HCT116 (cell line): ENCODE measurements around the gene LRRC71.

Source experiments
- EGR1 ChIP-seq: IDR thresholded peaks from 2 replicates; pipeline ENCODE4 v1.6.1; 2012; ENCODE audit warnings: low read depth
- TF ChIP-seq, protein P1 (sequence below), 3 experiments: fragments of 200-600 bp in 1 of 3; sonication (generic) in 1 of 3; IDR thresholded peaks in 2 of 3; conservative IDR thresholded peaks in 1 of 3; 2 replicates each; pipeline ENCODE4 v1.5.1; 2012 to 2017; ENCODE audit warnings: low read depth in 2 of 3, low read length in 2 of 3, antibody characterized with exemption in 1 of 3, borderline replicate concordance in 1 of 3, control low read depth in 1 of 3, mild to moderate bottlenecking in 1 of 3, mixed read lengths in 1 of 3, mixed run types in 1 of 3, moderate library complexity in 1 of 3; ENCODE audit not compliant: insufficient read depth in 1 of 3

DNA sequence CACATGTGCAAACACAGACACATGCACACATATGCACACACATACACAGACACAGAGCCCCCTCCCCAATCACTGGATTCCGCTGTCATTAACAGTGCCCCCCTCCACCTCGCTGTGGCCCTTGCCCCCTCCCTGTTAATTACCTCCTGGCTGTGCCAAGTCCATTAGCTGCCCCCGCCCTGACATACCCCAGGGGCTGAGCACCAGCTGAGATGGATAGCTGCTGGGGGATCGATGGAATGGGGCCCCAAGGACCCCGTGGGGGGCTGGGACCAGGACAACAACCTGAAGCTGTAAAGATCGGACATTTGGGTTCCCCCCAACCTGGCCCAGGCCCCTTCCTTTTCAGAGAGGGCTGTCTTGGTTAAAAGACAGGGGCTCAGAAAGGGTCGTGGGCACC is 36.5 kb upstream of the LRRC71 start:
- TF ChIP-seq, protein P1, sequence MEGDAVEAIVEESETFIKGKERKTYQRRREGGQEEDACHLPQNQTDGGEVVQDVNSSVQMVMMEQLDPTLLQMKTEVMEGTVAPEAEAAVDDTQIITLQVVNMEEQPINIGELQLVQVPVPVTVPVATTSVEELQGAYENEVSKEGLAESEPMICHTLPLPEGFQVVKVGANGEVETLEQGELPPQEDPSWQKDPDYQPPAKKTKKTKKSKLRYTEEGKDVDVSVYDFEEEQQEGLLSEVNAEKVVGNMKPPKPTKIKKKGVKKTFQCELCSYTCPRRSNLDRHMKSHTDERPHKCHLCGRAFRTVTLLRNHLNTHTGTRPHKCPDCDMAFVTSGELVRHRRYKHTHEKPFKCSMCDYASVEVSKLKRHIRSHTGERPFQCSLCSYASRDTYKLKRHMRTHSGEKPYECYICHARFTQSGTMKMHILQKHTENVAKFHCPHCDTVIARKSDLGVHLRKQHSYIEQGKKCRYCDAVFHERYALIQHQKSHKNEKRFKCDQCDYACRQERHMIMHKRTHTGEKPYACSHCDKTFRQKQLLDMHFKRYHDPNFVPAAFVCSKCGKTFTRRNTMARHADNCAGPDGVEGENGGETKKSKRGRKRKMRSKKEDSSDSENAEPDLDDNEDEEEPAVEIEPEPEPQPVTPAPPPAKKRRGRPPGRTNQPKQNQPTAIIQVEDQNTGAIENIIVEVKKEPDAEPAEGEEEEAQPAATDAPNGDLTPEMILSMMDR (IDR thresholded peaks at IDR 0.05 in 2 of 3, conservative IDR thresholded peaks at IDR 0.05 in 1 of 3; ENCODE audit: borderline replicate concordance in 1 of 3, insufficient read depth in 1 of 3, low read depth in 2 of 3, low read length in 2 of 3) = no peak
- no peak for TF ChIP-seq EGR1
